NCI-H82 treated with DMSO at 0.1 percent for 48 hours (cell line): ENCODE data around the gene TMEM60.
A peak's percentile ranks its signal among the peaks of the same experiment; 100 is the strongest.
"Not testable (repeated sequence)": the region's sequence is repeated elsewhere in the genome, so short reads cannot be mapped to it uniquely, and the experiment has no call there.

Source experiments
- DNase-seq: peaks from one replicate; lab custom pipeline; 2025; ENCODE audit not compliant: unreplicated experiment; lab: John Stamatoyannopoulos, UW

TMEM60 gene

DNA sequence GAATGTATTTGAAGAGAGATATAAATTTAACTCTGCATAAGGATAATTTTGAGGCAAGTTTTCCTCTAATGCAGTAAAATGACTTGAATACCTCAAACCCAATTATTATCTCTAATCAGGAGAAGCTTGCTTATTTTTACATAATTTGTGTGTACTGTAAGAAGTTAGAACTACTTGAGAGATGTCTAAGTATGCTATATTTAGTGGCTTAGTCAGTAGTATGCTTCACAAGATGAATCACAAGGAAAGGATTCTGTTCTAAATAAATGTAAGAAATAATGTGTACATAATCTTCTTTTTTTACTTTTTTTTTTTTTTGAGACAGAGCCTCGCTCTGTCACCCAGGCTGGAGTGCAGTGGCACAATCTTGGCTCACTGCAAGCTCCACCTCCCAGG is 14.1 kb upstream of the TMEM60 start:
- DNase-seq: no peak

DNA sequence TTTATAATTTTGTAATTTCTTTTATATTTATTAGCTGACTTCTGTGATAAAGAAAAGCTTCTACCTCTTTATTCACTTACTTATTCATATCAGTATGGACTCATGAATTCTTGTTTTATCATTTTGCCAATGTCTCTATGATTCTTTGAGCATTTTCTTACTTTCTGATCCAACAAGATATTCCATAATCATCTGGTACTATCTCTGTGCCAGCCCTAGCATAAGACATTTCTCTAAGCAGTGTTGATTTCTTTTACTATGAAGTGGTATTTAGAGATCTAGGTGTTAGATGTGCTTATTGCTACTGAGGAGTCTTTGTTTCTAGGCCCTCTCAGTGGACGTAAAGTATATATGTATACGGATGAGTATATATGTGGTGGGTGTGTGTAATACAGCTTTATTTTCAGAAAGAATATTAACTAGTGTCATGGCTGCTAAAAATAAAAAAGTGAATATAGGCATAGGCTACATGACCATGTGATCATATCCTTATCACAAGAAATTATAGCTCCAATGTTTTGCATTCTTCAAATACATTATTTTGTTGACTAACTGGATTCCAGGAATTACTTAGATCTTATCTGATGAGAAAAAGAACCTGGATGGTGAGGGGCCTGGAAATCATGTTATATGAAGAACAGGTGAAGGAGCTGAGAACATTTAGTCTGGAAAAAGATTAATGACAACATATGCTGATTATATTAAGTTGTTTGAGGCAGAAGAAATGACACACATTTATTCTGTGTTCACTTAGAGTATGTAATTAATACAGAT is 13.5 kb upstream of the TMEM60 start:
- DNase-seq: no peak

DNA sequence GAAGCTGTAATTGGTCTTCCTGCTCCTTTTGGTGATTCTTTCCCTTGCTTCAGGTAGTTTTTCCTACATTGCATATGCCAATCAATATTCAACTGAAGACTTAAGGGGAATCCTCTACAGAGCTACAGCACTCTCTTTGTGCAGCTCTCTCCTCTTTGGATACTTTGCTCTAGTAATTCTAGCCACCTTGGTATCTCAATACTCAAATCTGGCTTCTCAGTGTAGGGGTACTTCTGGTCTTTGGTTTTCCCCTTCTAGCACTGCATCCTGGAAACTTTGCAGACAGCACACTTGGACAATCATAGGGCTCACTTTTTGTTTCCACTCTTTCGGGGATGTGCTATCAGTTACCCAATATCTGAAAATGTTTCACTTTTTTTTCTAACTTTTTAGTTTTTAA is 10.3 kb upstream of the TMEM60 start:
- no peak for DNase-seq

DNA sequence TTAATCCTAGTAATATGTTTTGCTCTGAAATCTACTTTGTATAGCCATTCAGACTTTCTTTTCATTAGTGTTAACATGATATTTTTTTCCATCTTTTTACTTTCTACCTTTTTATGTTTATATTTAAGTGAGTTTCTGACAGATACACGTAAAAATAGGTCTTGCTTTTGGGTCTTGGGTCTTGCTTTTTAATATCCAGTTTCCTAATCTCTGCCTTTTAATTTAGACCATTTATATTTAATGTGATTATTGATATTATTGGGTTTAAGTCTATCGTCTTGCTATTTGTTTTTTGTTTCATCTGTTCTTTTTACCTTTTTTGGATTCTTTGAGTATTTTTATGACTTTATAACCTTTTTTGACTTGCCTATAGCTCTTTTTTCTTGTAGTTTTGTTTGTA is 8.2 kb upstream of the TMEM60 start:
- no peak for DNase-seq

DNA sequence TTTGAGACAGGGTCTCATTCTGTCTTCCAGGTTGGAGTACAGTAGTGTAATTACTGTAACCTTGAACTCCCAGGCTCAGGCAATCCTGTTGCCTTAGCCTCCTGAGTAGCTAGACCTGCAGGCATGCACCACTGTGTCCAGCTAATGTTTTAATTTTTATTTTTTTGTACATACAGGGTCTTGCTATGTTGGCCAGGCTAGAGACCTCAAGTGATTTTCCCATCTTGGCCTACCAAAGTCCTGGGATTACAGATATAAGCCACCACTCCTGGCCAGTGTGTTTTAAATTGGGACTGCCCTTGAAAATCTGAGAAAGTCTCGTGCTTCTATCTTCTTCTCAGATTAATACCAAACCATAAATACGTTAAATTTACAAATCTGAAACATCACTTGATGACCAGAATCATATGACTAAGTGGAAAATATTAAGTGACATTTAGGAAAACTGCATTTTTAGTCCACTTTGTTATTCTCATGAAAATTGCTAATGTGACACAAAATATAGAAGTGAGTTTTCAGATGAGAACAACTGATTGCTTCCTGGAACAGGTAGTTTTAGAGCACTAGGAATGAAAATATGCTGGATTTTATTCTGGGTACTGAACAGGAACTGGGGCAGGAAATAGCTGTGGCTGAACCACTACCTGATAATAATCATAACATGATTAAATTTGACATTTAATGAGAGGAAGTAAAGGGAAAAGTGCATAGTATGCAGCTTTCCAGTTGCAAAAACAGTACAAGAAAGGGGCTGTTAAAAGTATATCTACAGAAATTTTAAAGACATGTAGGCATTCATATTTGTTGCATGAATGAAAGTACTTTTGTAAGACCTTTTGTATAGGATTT is 4.5 kb upstream of the TMEM60 start:
- DNase-seq: no peak

DNA sequence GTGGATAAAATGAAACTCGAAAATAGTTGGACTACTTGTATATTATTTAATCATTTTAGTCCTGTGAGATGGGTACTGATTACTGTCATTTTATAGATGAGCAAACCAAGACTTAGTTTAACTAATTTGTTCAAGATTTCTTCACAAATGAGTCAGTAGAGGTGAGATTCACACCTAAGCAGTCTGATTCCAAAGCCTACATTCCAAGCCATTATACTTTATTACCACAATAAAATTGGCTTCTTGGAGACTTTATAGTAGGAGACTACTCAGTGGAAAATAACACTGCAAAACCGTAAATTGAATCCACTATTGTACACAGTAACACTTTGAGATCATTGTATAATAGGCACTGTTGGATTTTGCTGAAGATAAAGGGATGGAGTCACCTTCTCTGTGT is 2.5 kb upstream of the TMEM60 start:
- no peak for DNase-seq

DNA sequence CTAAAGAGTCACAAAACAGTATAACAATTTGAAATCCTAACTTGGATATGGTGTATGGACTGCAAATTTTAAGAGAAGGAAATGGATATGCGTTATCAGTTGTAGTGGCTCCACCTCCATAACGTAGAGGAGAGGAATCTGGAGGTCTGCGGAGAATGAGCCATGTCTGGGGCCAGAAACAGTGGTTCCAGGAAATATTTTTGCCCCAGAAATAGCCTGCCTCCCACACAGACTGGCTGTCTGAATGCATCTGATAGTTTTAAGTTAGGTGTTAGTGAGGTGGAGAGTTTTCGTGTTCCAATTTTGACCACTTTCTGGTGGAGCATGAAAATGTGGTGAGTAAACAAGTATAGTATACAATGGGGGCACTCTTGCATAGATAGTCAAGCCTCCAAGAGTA is 1.9 kb upstream of the TMEM60 start:
- DNase-seq: no peak

DNA sequence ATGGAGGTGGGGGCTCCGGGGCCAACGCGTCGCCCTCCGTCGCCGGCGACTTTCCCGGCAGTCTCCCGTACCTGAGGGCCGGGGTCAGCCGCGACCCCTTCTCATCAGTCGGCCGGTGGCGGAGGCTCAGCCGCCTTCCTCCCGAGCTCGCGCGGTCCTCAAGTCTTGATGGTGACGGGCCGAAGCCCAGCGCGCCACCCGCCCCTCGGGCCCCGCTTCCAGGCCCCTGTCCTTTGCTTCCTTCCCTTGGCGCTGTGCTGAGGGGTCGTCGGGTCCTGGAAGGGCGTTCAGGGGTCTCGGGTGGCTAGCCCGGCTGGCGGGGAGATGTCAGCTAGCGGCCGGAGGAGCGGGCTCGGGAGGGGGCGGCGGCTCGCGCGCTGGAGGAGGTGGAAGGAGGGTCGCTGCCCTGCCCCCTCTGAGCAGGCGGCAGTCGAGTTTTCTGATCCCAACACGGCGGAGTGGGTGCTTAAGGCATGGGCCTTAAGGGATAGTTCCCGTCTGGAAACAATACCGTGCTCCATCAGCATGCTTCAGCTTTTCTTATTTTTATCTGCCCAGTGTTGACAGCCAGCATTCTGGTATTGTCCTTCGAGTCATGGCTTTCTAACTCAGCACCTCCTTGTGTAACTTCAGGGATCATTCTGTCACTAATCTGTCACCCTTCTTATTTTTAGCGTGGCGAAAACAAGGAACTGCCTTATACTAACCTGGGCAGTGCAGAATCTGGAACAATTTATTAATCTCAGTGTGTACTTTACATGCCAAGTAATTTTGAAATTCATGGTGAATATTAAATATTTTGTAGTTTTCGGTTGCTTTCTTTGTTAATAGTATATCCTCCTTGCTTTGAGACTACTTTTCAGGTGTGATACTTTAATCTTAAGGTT is 1.1 kb upstream of the TMEM60 start:
- DNase-seq: peak; percentile 69

DNA sequence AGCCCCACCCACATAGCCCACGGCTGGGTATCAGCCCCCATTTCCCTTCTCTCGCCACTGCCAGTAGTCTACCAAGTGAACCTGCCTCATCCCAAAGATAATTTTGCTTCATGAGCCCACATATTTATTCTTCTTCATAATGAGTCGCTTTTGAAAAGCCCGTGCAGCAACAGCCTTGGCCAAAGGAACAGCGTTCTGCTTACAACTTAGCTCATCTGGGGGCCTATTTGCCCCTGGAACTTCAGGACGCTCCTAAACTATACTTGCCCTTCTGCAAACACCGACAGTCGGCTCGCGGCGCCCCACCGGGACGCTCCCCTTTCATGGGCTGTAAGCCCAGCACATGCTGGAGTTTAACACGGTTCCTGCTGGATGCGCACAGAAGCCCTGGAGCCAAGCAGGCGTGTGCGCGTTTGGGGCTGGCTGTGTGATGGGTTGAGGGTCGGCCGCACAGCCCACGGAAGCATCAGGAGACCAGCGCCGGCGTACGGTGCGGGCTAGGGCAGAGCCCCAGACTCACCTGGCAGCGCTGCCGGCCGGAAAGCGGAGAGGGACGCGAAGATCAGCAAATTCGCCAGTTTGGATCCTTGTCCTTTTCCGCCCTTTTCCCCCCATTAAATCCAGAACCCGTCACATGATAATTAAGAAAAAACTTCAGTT is 370 bp downstream of the TMEM60 start:
- DNase-seq: no peak

DNA sequence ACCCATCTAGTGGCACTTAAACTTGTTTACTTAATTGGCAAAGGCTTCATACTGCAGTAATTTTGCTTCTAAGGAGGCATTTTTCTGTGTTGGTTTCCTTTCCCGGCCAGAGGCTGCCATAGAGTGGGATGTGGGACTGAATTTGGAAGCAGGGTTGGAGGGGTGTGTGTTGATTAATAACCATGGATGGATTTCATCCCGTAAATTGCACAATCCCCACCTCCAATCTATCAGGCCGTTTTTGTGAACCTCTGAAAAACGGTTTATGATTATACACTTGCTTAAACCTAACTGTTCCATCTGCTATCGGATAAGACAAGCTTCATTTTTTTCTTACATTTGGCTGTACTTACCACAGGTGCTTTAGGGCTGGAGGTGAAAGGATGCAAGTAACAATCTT is 1.3 kb downstream of the TMEM60 start:
- no peak for DNase-seq

DNA sequence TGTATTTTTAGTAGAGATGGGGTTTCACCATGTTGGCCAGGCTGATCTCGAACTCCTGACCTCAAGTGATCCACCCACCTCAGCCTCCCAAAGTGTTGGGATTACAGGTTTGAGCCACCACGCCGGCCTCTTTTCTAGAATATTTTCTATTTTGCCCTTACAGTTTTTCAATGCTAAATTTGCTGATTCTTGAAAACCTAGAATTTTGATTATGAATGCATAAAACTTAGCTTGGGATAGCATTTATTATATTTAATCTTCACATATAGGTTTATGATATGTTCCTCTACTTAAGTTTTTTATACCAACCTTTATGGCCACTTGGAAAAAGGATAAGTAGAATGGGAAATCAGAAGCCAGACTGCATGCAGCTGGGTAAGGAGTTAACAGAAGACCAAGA is 2.1 kb downstream of the TMEM60 start:
- no peak for DNase-seq

DNA sequence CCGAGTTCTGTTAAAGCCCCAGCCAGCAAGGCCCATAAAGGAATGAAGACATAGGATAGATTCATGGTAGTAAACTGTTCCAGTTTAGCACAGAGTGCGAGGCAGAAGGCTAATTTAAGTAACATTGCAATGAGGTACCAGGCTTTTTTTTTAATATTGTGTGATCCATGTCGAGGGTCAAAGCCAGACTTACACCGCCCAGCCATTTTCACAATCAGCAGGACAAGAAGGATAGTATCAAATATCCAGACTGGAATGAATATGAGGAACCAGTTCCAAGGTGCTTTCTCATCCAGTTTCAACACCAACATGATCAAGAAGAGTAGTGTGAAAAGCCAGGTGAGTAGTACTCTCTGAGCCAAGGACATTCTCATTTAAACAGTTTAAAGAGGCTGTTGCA is 4.2 kb downstream of the TMEM60 start:
- no peak for DNase-seq

DNA sequence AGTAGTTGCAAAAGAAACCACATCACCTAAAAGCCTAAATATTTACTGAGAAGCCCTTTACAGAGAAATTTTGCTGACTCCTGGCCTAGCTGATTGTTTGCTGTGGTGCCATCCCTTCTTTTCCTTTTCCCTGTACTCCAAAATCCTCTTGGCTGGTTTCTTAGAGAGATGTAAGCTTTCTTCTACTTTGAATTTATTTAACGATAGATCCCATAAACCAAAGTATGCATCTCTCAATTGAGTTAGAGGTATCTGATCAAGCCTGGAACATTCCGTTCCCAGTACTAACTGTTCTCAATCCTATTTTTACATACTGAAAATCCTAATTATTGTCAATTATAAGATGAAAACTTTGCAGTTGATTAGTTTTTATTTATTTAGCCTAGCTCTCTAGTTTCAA is 6.3 kb downstream of the TMEM60 start:
- no peak for DNase-seq

DNA sequence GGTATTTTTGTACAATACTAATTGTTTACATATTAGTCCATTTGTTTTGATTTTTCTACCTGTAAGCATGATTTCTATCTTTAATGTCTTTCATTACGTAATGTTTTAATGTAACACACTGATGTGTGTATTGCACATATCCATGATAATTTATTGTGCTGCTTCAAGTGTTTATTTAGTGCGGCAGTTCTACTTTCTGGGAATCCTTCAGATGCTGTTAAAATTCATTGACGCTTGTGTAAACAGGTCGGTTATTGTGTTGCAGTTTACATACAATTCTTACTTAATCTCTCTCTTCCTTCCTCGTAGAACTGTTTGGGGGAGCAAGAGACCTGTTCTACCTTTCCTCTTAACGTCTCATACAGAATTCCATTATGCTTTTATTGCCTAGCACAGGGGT is 6.9 kb downstream of the TMEM60 start:
- DNase-seq: no peak

DNA sequence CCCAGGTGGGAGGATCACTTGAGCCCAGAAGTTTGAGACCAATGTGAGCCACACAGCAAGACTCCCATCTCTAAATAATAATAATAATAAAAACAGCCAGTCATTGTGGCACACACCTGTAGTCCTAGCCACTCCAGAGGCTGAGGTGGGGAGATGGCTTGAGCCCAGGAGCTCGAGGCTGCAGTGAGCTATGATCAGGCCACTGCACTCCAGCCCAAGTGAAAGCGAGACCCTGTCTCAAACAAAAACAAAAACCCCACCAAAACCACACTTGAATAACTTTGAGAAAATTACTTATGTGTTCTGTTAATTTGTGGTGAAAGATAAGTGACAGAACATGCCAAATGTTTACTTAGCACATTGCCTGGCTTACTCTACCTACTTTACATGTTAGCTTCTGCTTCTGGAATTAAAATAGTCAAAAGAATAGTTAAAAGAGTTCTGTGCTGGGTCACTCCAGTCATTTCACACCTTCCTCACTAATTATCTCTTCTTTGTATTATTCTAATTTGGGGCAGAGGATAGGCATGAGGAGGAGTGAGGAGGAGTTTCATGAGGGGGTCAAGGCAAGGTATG is 9.8 kb downstream of the TMEM60 start:
- DNase-seq: no peak

DNA sequence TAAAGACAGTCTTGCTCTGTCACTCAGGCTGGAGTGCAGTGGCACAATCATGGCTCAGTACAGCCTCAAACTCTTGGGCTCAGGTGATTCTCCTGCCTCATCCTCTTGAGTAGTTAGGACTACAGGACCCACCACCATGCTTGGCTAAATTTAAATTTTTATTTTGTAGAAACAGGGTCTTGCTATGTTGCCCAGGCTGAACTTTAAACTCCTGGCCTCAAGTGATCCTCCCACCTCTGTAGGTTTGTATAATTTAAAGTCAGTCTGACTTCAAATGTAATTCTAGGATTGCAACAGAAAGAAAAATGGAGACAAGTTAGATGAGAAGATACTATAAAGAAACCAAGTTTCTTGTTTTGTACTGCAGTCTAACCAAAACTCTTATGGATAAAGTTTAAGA is 11.5 kb downstream of the TMEM60 start:
- no peak for DNase-seq

DNA sequence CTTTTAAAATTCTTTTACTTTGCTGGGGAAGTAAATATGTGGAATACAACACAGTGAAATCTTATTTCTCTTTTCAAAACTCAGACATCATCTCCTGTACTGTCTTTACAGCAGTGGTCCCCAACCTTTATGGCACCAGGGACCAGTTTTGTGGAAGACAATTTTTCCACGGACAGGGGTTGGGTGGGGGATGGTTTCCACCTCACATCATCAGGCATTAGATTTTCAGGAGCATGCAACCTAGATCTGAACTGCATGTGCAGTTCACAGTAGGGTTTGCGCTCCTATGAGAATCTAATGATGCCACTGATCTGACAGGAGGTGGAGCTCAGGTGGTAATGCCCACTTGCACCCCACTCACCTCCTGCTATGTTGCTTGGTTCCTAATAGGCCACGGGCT is 12.2 kb downstream of the TMEM60 start:
- no peak for DNase-seq

DNA sequence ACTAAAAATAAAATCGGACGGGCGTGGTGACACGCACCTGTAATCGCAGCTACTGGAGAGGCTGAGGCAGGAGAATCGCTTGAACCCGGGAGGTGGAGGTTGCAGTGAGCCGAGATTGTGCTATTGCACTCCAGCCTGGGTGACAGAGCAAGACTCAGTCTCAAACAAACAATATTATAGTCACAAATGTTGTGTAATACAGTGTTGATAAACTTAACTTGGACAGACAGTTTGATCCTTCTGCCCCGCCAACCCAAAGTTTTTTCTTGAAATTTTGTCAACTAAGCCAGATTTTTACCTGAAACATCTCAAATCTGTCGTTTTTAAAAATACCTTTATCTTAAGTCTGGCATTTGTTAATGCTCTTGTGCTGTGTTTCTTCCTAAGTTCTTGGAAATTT is 13.8 kb downstream of the TMEM60 start:
- DNase-seq: not testable (repeated sequence)

DNA sequence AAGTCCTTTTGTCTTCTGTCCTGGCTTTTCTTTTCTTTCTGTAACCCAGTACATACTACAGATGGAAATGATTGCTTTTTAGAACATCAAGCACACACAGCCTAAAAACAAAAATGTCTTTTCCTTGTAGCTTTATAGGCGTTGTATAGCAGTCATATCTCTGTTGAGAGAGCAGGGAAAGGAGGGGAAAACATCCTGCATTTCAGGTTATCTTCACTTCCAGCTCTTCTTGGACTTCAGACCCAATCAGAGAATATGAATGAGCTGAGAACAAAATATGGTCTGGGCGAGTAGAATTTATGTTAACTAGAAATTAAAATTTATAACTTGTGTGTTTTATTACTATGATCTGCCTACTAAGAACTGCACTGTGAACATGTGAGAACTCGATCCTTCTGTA is 14.7 kb downstream of the TMEM60 start:
- no peak for DNase-seq

DNA sequence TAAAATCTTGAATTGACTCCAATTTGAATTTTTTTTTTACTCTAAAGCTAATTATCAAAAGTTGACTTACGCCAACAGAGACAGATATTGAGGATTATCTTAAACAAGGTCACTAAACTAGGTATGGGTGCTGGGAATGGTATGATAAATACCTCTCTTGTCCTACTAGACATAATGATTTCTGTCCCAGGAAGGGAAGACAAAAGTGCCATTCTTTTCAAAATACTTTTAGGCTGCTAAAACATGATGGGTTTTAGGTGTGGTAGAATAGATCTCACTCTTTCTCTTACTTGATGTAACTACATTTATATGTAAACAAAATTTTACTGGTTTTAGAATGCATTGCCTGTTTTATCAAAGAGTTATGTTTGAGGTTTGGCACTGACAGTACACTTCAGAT is 15.1 kb downstream of the TMEM60 start:
- no peak for DNase-seq

DNA sequence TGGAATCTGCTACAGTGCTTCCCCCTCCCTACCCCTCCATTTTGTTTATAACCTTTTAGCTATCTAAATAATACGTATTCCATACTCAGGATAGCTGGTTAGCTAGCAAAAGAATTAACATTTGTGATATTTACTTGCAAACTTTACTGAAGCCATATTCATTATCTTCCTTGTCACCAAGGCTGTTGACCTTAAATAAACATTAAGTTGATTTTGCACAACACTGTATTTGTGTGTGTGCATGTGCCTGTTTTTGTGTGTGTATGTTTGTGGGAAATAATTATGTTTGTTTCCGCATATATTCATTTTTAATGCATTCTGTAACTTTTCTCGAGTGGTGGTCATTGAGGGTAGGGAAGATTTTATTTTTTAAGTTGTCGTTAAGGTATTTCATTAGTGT is 15.9 kb downstream of the TMEM60 start:
- DNase-seq: no peak
